HG02840 (cell line): Measurements from ENCODE around the gene IDI2.
"Not testable (repeated sequence)": the region's sequence is repeated elsewhere in the genome, so short reads cannot be mapped to it uniquely, and the experiment has no call there.

ENCODE experiments used
- ATAC-seq: cut with Tn5 transposase; IDR thresholded peaks from one replicate; pipeline ENCODE4 v1.9.1; 2021; ENCODE audit warnings: mild to moderate bottlenecking, moderate library complexity, moderate number of reproducible peaks; ENCODE audit not compliant: unreplicated experiment, low FRiP score

IDI2 gene

GRCh38 chr10:1010703-1011102 lies 15.0 kb downstream of the IDI2 start:
- ATAC-seq = no peak

- ATAC-seq = not testable (repeated sequence)
Measured at GRCh38 chr10:1009947-1010346, 15.7 kb downstream of the IDI2 start.

- no peak for ATAC-seq
Measured at GRCh38 chr10:1009071-1009494, 16.6 kb downstream of the IDI2 start.

DNA sequence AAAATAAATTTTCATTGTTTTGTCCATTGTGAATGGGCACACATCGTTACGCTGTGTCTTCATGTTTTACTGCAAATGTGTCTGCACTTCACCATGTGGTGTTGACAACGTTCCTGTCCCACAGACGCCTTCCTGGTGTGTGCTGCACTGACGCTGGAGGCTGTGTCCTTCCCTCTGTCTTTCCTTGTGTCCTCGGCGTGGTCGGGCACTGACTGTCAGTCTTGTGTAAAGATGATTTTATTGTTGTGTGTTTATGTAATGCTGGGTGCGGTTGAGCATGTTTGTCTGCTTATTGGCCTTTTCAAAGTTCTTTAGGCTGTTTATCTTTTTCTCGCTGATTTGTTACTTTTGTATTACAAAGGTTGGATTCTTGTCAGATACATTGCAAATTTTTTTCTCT lies 18.1 kb downstream of the IDI2 start:
- ATAC-seq = no peak

DNA sequence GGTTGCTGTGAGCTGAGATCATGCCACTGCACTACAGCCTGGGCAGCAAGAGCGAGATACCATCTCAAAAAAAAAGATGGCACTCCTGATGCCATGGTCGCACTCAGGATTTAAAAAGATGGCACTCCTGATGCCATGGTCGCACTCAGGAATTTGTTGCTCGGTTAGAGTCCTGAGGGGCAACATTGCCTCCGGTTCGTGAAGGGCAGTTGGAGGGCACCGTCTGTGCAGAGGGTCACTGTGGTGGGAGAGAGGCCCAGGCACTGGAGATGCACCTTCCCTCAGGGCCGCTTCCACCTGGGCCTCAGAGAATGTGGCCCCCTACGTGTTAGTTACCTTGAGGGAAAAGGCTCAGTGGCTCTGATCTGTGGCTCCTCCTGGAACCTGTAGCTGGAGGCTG lies 19.1 kb downstream of the IDI2 start:
- ATAC-seq = no peak

GRCh38 chr10:1003884-1004670 lies 21.6 kb downstream of the IDI2 start:
- ATAC-seq = no peak

DNA sequence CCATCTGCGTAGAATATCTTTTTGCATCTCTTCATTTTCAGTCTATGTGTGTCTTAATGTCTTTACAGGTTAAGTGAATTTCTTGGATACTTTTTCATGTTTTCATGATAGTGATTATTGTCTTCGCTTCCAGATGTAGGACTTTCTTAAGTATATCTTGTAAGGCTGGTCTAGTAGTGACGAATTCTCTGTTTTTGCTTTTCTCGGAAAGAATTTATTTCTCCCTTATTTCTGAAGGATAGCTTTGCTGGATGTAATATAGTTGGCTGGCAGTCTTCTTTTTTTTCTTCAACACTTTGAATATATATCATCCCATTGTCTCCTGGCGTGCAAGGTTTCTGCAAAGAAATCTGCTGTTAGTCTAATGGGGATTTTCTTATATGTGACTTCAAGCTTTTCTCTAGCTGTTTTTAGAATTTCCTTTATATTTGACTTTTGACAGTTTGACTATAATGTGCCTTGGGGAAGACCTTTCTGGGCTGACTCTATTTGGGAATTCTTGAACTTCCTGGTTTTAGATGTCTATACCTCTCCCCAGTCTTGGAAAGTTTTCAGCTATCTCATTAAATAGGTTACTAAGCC lies 23.1 kb downstream of the IDI2 start:
- no peak for ATAC-seq

GRCh38 chr10:997266-998022 lies 28.2 kb downstream of the IDI2 start:
- no peak for ATAC-seq

DNA sequence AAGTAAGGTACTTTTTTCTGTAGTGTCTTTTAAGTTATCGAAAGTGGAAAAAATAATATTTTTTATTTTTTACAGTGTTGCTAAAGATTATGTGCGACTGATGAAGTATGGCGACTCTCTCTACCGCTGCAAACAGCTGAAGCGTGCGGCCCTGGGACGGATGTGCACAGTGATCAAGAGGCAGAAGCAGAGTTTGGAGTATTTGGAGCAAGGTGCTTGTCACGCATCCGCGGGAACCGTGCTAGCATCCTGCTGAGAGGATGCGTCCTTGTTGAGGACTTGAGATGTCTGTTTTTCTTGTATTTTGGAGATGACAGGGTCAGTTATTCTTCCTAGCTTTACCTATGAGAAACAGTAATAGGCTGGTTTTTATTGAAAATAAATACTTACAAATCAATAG lies 29.6 kb downstream of the IDI2 start:
- ATAC-seq = no peak

DNA sequence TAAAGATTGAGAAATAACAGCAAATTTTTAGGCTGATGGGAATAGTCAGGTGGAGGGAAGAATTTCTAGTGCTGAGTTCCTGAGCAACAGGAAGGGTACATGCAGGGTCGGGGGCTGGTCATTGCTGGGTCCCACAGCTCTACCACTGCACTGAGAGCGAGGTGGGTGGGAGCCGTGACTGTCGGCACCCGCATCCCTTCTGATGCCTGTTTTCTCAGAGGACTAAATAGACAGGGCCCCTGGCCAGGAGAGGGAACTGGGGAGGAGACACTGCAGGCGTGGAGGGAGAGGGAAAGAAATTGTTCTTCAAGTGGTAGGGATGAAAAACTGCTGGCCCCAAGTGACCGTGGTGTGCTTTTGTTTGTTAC lies 30.1 kb downstream of the IDI2 start:
- ATAC-seq = no peak

DNA sequence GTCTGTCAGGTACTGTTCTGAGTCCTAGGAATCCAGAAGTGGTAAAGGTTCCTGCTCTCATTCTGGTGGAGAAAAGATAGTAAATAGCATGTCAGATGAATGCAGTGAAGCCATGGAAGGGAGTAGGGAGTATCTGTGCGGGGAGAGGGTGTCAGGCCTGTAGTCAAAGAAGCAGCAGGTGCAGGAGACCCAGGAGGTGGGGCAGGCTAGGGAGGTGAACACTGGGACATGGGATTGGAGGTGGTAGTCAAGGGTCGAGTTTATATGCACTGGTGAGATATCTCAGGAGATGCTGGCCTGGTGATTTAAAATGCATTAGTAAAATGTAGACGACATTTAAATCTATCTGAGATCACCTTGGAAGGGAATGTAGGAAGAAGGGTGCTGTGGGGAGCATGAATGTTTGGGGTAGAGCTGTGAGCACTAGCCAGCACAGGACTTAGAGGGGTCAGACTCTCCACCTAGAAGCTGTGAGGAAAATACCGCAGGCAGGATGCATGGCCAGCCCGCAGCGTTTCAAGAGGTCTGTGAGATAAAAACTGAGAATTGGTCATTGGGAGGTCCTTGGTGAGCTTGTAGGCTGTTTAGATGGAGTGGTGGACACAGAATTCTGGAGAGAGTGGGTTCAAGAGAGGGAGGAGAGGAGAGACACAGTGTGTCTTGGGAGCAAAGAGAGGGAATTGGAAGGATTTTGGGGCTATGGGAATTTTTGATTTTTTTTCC lies 30.7 kb downstream of the IDI2 start:
- ATAC-seq = no peak

GRCh38 chr10:992871-993270 lies 32.8 kb downstream of the IDI2 start:
- ATAC-seq = no peak

- ATAC-seq = no peak
Measured at GRCh38 chr10:992467-992866, 33.2 kb downstream of the IDI2 start.

GRCh38 chr10:990808-991207 lies 34.9 kb downstream of the IDI2 start:
- ATAC-seq = no peak

DNA sequence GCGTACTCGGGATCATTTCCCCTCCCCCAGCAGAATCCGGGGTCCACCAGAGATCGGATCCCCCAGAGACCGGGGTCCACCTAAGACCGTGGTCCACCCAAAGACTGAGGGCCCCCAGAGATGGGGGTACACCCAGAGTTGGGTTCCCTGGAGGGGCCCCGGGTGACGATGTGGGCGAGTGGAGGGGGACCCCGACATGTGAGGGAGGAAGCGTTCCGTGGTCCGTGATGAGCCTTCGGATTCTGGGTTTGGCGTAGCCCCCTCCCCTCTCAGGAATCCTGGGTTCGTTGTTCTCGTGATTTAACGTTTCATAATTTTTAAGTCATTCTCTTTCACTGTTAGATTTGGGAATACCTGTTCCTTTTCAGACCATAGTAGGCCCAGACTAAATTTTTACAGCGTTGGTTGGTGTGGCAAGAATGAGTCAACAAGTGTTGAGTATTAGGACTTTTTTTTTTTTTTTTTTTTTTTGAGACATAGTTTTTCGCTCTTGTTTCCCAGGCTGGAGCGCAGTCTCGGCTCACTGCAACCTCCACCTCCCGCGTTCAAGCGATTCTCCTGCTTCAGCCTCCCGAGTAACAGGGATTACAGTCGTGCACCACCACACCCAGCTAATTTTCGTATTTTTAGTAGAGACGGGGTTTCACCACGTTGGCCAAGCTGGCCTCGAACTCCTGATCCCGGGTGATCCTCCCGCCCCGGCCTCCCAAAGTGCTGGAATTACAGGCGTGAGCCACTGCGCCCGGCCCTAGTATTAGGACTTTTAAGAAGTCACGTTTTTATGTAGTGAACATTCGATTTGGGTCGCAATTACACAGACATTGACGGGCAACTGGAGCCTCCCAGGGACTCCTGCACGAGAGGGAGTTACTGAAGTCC lies 36.8 kb downstream of the IDI2 start:
- ATAC-seq = peak; percentile 11

GRCh38 chr10:987870-988666 lies 37.6 kb downstream of the IDI2 start, which contains the start of gene GTPBP4:
Gene GTPBP4, plus strand, starts transcription at chr10:988434. Its CDS starts 46 bp downstream, at chr10:988480.
- peak; percentile 91 for ATAC-seq

GRCh38 chr10:987620-987869 lies 38.1 kb downstream of the IDI2 start:
- ATAC-seq = no peak

- ATAC-seq = no peak
Measured at GRCh38 chr10:986881-987619, 38.6 kb downstream of the IDI2 start.
